Peyer's patch (tissue), 4 donors: ENCODE measurements around the gene DNAH17. TPM values are rescaled to one million over a fixed set of nuclear protein-coding genes. Genes with fewer than 3 reads are reported as not detected.

Experiments used
- DNase-seq, 3 donors: peaks; one replicate each; pipeline ENCODE4 v3.0.0-alpha.2; 2017 to 2019
- H3K27ac ChIP-seq, 4 donors: fragments of 200-600 bp; sonication (generic); one replicate each; pipeline ENCODE4 v1.5.1; 2016 to 2019
- H3K27me3 ChIP-seq, 2 donors: fragments of 200-600 bp; sonication (generic); one replicate each; pipeline ENCODE4 v1.5.1; 2019
- H3K36me3 ChIP-seq, 3 donors: fragments of 200-600 bp; sonication (generic); one replicate each; pipeline ENCODE4 v1.5.1; 2016 to 2019
- H3K4me1 ChIP-seq, 4 donors: fragments of 200-600 bp; sonication (generic); one replicate each; pipeline ENCODE4 v1.5.1; 2016 to 2019
- H3K4me3 ChIP-seq, 4 donors: fragments of 200-600 bp; sonication (generic); 1 replicate in 3 of 4; 2 replicates in 1 of 4; pipeline ENCODE4 v1.5.1; 2016 to 2019; ENCODE audit warnings: mild to moderate bottlenecking in 1 of 4
- H3K9me3 ChIP-seq, 4 donors: fragments of 200-600 bp; sonication (generic); one replicate each; pipeline ENCODE4 v1.5.1; 2016 to 2019; ENCODE audit warnings: mild to moderate bottlenecking in 1 of 4
- POLR2A ChIP-seq, 2 donors: fragments of 450-650 bp; IDR thresholded peaks; one replicate each; pipeline ENCODE4 v1.5.1; 2017; ENCODE audit warnings: antibody characterized with exemption in 2 of 2, mild to moderate bottlenecking in 2 of 2, moderate library complexity in 2 of 2
- total RNA-seq, 4 donors: library from RNA; depleted of rRNA; stranded (reverse); fragments of >200 nt; gene quantifications; one replicate each; pipeline ENCODE4 v1.1.0, GENCODE V29; 2016
- TF ChIP-seq, protein P1 (sequence below), 6 experiments: fragments of 450-650 bp in 4 of 6; fragments of 200-600 bp in 2 of 6; sonication (generic) in 1 of 6; IDR thresholded peaks; one replicate each; pipeline ENCODE4 v1.5.1; 2017 to 2019; ENCODE audit warnings: antibody characterized with exemption in 6 of 6, mild to moderate bottlenecking in 3 of 6, moderate library complexity in 1 of 6

Gene DNAH17
- total RNA-seq, 4 donors from 2014 or later = under 0.01 to 0.67 TPM; not detected in 2

DNA sequence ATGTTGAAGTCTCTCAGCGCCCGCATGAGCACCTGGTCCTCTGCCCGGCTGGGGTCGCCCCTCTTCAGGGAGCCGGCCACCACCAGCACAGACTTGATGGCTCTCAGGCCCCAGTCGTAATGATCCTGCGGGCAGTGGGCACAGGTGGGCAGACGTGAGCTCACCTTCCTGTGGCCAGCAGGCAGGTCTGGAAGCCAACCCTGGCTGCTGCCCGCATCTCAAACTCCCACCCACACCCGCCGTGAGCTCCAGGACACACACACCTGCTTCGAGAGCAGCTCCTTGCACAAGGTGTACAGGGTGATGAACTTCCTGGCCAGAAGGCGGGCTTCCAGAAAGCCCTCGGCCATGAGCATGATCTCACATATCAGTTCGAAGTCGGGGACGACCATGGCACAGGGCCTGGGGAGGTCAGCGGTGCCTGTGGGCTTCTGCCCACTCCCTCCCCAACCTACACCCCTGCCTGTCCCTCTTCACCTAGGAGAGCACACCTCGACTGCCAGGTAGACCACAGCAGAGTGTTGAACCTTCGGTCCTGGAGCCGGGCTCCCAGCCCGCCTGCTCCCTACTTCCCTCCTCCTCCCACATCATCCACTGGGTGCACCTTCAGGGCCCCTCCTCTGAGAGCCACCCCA, 82.4 kb downstream of the DNAH17 start:
- no peak for TF ChIP-seq POLR2A (IDR thresholded peaks at IDR 0.05)
- TF ChIP-seq, protein P1, sequence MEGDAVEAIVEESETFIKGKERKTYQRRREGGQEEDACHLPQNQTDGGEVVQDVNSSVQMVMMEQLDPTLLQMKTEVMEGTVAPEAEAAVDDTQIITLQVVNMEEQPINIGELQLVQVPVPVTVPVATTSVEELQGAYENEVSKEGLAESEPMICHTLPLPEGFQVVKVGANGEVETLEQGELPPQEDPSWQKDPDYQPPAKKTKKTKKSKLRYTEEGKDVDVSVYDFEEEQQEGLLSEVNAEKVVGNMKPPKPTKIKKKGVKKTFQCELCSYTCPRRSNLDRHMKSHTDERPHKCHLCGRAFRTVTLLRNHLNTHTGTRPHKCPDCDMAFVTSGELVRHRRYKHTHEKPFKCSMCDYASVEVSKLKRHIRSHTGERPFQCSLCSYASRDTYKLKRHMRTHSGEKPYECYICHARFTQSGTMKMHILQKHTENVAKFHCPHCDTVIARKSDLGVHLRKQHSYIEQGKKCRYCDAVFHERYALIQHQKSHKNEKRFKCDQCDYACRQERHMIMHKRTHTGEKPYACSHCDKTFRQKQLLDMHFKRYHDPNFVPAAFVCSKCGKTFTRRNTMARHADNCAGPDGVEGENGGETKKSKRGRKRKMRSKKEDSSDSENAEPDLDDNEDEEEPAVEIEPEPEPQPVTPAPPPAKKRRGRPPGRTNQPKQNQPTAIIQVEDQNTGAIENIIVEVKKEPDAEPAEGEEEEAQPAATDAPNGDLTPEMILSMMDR (IDR thresholded peaks at IDR 0.05) = no peak
- Histone ChIP-seq H3K36me3 (no peaks in the 10 kb centered on the region), H3K27me3 (no peaks in the 10 kb centered on the region), H3K27ac (no peak overlapping the region), H3K4me1 (no peaks in the 10 kb centered on the region), H3K4me3 (no peak overlapping the region), H3K9me3 (no peaks in the 10 kb centered on the region)
- peak in 1 of 3 donors; percentile 43 for DNase-seq

DNA sequence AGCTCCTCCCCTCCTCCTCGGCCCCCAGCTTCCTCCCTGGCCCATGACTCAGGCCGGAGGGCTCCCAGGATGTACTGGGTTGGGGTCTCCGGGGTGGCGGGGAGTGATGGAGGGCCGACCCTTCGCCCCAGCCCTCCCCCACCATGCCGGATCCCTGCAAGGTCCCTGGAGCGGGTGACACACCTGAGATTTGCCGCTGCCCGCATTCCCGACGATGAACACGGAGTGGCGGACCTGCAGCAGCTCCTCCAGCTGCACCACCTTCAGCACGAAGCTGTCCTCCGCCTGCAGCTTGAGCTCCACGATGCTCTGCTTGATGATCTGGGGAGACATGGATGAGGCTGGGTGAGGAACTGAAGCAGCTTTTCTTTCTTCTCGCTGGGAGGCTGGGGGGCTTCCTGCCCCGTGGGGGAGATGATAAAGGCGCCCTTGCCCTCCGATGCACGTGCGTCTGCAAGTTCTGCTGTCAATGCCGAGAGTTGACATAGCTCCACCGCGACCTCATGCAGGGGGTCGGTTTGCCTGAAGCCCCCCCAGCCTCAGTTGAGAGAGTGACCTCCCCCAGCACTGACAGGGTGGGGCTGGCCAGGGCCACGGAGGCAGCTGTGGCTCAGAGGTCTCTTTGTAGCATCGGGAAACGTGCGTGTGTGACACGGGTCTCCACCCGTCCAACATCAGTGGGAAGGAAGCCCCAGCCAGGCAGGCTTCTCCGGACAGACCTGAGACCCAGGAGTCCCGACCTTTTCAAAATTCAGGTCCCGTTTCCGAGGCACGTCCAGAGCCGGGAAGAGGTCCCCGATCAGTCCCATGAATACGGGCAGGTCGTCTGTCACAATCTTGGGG, 83.1 kb downstream of the DNAH17 start:
- Histone ChIP-seq H3K36me3 (no peaks in the 10 kb centered on the region), H3K4me3 (no peak overlapping the region), H3K27me3 (no peaks in the 10 kb centered on the region), H3K9me3 (no peaks in the 10 kb centered on the region), H3K4me1 (no peaks in the 10 kb centered on the region), H3K27ac (no peak overlapping the region)
- TF ChIP-seq, protein P1 (IDR thresholded peaks at IDR 0.05) = no peak
- no peak for TF ChIP-seq POLR2A (IDR thresholded peaks at IDR 0.05)
- no peak for DNase-seq

DNA sequence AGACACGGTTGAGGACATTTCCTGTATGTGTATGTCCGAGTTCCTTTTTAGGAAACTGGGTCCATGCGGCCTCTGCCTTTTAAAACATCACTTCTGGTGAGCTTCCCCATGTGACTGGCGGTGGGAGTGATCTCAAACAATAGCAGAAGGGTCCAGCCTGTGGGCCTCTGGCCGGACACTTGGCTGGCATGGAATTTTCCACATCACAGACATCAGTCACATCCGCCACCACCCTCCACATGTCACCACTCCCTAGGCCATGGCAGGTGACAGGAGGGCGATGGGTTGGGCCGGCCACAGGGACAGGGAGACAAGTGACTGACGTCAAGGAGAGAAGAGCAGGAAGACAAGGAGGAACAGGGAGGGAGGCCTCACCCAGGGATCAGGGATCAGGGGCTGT, 83.7 kb downstream of the DNAH17 start:
- DNase-seq = no peak
- Histone ChIP-seq H3K27ac (no peak overlapping the region), H3K9me3 (no peaks in the 10 kb centered on the region), H3K36me3 (no peaks in the 10 kb centered on the region), H3K27me3 (no peaks in the 10 kb centered on the region), H3K4me3 (no peak overlapping the region), H3K4me1 (no peaks in the 10 kb centered on the region)
- TF ChIP-seq, protein P1 (IDR thresholded peaks at IDR 0.05) = no peak
- TF ChIP-seq POLR2A (IDR thresholded peaks at IDR 0.05) = no peak

DNA sequence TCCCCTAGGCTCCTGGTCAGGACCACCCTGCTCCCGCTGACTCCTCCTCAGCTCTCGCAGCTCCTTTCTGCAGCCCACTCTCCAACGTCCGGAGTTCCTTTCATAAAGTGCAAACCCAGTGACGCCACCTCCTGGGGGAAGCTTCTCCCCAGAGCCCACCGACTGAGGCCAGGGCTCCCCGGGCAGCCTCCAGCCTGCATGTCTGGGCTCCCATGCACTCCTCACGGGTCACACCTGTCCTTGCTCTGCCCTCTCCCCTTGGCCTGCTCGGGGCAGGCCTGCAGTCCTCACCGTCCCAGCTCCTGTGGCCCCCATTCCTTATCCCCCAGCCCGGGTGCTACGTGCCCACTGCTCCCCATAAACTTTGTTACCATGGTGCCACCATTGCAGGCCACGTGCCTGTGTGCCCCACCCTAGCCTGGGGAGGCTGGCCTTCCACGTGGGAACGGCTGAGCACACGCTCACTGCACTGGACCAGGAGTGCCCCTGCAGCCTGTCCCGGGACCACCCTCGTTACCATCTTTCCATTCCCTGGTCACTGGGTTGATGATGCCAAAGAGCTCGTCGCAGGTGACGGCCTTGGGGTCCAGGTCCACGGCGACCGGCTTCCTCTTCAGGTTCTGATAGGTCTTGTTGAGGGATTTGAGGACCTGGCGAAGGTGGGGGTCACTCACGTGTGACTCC, 84.9 kb downstream of the DNAH17 start:
- H3K27me3 ChIP-seq = no peaks in the 10 kb centered on the region
- no peak overlapping the region for H3K4me3 ChIP-seq
- no peaks in the 10 kb centered on the region for H3K36me3 ChIP-seq
- no peaks in the 10 kb centered on the region for H3K9me3 ChIP-seq
- H3K4me1 ChIP-seq = no peaks in the 10 kb centered on the region
- no peak overlapping the region for H3K27ac ChIP-seq
- no peak for TF ChIP-seq POLR2A (IDR thresholded peaks at IDR 0.05)
- TF ChIP-seq, protein P1 (IDR thresholded peaks at IDR 0.05) = no peak
- DNase-seq = no peak

DNA sequence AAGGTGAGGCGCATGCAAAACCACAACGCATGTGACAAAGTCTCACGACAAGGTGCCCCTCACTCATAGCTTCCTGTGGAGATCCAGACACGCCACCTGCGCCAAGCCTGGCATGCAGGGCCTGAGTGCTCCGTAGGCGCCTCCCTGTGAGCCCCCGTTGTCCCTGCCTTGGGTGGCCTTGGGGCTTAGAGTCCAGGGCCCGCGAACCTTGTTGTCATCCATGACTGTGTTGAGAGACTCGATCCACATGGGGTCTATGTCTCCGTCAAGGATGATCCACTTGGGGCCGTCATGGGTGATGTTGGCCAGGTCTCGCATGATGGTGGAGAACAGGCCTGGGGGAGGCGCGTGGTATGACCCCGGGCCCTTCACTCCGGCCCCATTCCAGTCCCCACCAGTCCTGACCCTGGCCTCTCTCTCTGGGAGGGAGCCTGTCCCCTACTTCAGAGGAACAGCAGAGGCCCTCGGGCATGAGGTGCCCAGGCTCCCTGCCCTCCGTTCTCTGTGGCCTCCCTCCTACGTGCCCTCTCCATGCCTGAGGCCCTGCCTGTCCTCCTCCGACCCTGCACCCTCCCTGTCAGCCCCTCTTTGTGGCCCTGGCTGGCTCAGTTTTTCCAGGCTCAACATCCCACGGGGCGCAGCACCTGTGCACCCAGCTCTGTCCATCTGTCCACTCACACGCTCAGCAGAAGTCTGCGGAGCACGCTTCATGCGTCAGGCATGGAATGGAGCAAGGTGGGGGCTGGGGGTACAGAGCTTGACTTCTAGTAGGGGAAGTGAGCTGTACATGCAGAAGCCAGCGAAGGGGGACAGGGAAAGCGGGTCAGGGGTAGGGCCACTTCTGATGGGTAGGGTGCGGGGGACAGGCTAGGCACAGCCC, 85.7 kb downstream of the DNAH17 start:
- H3K9me3 ChIP-seq = no peaks in the 10 kb centered on the region
- no peaks in the 10 kb centered on the region for H3K36me3 ChIP-seq
- H3K4me1 ChIP-seq = no peaks in the 10 kb centered on the region
- H3K27ac ChIP-seq = no peak overlapping the region
- no peak for TF ChIP-seq POLR2A (IDR thresholded peaks at IDR 0.05)
- TF ChIP-seq, protein P1 (IDR thresholded peaks at IDR 0.05) = no peak
- no peak for DNase-seq
- H3K4me3 ChIP-seq = no peak overlapping the region
- no peaks in the 10 kb centered on the region for H3K27me3 ChIP-seq
